ENCODE measurements around the gene NXN.
A peak's percentile ranks its signal among the peaks of the same experiment; 100 is the strongest.
"Not testable (repeated sequence)": the region's sequence is repeated elsewhere in the genome, so short reads cannot be mapped to it uniquely, and the experiment has no call there.

Gene NXN

DNA sequence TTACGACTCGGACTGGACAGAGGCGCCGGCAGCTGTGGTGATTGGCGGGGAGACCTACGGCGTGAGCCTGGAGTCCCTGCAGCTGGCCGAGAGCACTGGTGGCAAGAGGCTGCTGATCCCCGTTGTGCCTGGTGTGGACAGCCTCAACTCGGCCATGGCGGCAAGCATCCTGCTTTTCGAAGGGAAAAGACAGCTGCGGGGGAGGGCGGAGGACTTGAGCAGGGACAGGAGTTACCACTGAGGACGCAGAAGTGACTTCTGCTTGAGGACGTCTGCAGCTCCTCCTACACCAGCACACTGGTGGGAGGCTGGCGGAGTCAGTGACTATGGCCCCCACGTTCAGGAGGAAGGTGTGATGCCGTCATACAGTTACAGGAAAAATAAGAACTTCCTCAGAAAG lies 187.7 kb downstream of the NXN start:
- Histone ChIP-seq H3K36me3 (ENCODE audit: control insufficient read depth, insufficient read depth, low read length) (peaks cover 14% of the 10 kb centered on the region), H3K27ac (ENCODE audit: insufficient read depth, low read depth, low read length, poor library complexity, severe bottlenecking) (no peak overlapping the region), H3K4me1 (ENCODE audit: control insufficient read depth, insufficient read depth, low read length) (peaks cover 6% of the 10 kb centered on the region), H3K4me3 (ENCODE audit: insufficient read depth, low read depth, low read length) (no peak overlapping the region), H3K9me3 (ENCODE audit: control insufficient read depth, low read length) (no peaks in the 10 kb centered on the region), H3K27me3 (ENCODE audit: control insufficient read depth, insufficient read depth, low read length, poor library complexity, severe bottlenecking) (no peaks in the 10 kb centered on the region)
- 95 to 96% methylated on average over 19 of the region's 19 CpGs for WGBS, 2 experiments

DNA sequence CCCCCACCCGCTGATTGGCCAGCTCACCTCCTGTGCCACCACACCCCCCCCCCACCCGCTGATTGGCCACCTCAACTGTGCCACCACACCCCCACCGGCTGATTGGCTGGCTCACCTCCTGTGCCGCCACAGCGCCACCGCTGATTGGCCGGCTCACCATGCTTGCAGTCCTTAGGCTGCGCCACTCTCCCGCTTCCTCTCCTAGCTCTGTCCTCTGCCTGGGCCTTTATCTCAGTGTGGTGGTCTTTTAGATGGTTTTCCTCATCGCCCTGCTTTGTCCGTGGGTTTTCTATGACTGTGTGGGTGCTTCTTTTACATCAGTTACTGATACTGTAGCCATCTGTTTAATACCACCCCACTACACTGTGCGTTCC lies 188.7 kb downstream of the NXN start:
- not testable (repeated sequence) for H3K9me3 ChIP-seq (ENCODE audit: control insufficient read depth, low read length); H3K27ac ChIP-seq (ENCODE audit: insufficient read depth, low read depth, low read length, poor library complexity, severe bottlenecking); H3K4me1 ChIP-seq (ENCODE audit: control insufficient read depth, insufficient read depth, low read length); H3K27me3 ChIP-seq (ENCODE audit: control insufficient read depth, insufficient read depth, low read length, poor library complexity, severe bottlenecking); H3K4me3 ChIP-seq (ENCODE audit: insufficient read depth, low read depth, low read length)
- H3K36me3 ChIP-seq (ENCODE audit: control insufficient read depth, insufficient read depth, low read length), result peaks cover 14% of the 10 kb centered on the region
- 95 to 96% methylated on average over 8 to 10 of the region's 12 CpGs for whole genome bisulfite sequencing, 2 experiments

DNA sequence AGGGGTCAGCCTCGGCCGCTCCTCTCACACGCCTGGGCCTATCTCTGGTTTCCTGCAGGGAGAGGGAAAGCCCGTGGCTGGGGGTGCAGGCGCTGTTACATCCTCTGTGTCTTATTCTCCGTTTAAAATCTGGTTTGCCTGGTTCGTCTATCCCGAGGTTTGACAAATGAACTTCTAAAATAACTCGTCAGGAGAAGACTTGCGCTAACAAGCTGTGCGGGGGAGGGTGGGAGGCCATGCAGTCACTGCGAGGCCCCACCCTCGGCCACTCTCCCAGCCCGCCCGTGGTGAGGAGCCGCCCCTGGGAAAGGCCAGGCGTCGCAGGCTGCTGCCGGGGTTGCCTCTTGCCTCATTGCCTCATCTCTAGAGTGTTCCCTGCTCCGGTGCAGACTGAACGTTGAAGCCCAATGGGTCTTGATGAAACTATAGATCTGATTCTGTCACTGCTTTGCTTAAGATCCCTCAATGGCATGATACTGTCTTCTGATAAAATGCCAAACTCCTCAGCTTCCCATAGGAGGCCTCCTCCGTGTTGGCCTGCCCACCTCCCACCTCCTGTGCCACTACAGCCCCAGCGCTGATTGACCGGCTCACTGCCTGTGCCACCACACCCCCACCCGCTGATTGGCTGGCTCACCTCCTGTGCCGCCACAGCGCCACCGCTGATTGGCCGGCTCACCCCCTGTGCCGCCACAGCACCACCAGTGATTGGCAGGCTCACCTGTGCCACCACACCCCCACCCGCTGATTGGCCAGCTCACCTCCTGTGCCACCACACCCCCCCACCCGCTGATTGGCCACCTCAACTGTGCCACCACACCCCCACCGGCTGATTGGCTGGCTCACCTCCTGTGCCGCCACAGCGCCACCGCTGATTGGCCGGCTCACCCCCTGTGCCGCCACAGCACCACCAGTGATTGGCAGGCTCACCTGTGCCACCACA lies 189.4 kb downstream of the NXN start:
- not testable (repeated sequence) for H3K27me3 ChIP-seq (ENCODE audit: control insufficient read depth, insufficient read depth, low read length, poor library complexity, severe bottlenecking); H3K27ac ChIP-seq (ENCODE audit: insufficient read depth, low read depth, low read length, poor library complexity, severe bottlenecking); H3K4me3 ChIP-seq (ENCODE audit: insufficient read depth, low read depth, low read length); H3K9me3 ChIP-seq (ENCODE audit: control insufficient read depth, low read length); H3K4me1 ChIP-seq (ENCODE audit: control insufficient read depth, insufficient read depth, low read length)
- 87 to 89% methylated on average over 29 to 36 of the region's 38 CpGs for WGBS, 2 experiments
- H3K36me3 ChIP-seq (ENCODE audit: control insufficient read depth, insufficient read depth, low read length), result peaks cover 14% of the 10 kb centered on the region

DNA sequence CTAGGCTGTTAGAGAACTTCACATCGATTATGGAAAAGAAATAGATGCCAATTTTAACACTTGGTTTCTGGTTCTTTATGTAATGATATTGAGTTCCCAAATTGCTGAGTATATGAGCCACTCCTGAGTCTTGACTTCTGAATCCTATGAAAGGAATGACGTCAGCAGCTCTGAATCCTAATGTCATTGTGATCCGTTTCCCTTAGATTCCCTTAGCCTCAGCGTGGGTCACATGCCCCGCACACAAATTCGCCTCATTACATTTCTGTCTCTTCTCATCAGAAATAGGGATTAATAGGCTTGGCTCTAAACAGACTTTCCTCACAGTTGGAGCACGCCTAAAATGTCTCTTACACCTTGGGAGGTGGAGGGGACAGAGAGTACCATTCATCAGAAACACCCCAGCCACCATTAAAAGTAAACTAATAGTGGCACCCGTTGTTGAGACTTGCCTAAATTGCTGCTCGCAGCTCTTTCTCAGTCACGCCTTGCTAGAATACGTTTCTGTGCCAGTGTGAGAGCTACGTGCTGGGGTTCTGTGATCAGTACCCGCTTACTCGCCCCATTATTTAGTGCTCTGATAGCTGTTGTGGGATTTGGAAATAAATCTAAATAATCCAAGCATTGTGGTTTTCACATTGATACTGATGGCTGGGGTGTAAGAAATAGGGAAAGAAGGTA lies 190.3 kb downstream of the NXN start:
- 94 to 97% methylated on average over 14 of the region's 14 CpGs for WGBS, 2 experiments
- Histone ChIP-seq H3K27ac (ENCODE audit: insufficient read depth, low read depth, low read length, poor library complexity, severe bottlenecking) (no peak overlapping the region), H3K4me1 (ENCODE audit: control insufficient read depth, insufficient read depth, low read length) (no peaks in the 10 kb centered on the region), H3K9me3 (ENCODE audit: control insufficient read depth, low read length) (no peaks in the 10 kb centered on the region), H3K4me3 (ENCODE audit: insufficient read depth, low read depth, low read length) (no peak overlapping the region), H3K27me3 (ENCODE audit: control insufficient read depth, insufficient read depth, low read length, poor library complexity, severe bottlenecking) (no peaks in the 10 kb centered on the region), H3K36me3 (ENCODE audit: control insufficient read depth, insufficient read depth, low read length) (peaks cover 14% of the 10 kb centered on the region)

DNA sequence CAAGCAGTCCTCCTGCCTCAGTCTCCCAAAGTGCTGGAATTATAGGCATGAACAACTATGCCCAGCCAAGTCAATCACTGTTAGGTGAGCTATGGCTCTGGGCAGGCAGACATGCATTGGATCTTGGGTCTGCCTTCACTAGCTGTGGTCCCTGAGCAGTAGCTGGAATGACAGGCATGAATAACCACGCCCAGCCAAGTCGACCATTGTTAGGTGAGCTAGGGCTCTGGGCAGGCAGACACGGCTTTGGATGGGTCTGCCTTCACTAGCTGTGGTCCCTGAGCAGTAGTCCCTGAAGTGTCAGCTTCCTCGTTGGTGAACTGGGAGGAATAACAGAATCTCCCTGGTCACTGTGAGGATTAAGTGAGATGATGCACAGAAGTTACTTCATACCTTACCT lies 191.0 kb downstream of the NXN start:
- H3K27ac ChIP-seq (ENCODE audit: insufficient read depth, low read depth, low read length, poor library complexity, severe bottlenecking), result no peak overlapping the region
- H3K36me3 ChIP-seq (ENCODE audit: control insufficient read depth, insufficient read depth, low read length), result peaks cover 14% of the 10 kb centered on the region
- 92 to 94% methylated on average over 4 of the region's 4 CpGs for WGBS, 2 experiments

DNA sequence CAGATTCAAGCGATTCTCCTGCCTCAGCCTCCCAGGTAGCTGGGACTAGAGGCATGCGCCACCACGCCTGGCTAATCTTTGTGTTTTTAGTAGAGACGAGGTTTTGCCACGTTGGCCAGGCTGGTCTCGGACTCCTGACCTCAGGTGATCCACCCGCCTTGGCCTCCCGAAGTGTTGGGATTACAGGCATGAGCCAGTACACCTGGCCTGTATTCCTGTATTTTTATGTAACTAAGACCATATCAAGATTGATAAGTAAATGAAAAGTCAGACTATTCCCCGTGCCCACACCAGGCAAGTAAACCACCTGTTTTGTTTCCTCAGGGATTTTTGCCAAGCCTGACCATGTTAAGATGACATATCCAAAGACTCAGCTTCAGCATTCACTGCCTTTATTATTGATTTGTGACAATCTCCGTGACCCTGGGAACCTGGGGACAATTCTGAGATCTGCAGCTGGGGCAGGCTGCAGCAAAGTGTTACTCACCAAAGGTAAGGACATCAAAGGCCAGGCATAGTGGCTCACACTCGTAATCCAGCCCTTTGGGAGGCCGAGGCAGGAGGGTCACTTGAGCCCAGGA lies 191.8 kb downstream of the NXN start:
- Histone ChIP-seq H3K27ac (ENCODE audit: insufficient read depth, low read depth, low read length, poor library complexity, severe bottlenecking) (no peak overlapping the region), H3K4me3 (ENCODE audit: insufficient read depth, low read depth, low read length) (no peak overlapping the region), H3K9me3 (ENCODE audit: control insufficient read depth, low read length) (no peaks in the 10 kb centered on the region), H3K36me3 (ENCODE audit: control insufficient read depth, insufficient read depth, low read length) (peaks cover 14% of the 10 kb centered on the region), H3K27me3 (ENCODE audit: control insufficient read depth, insufficient read depth, low read length, poor library complexity, severe bottlenecking) (no peaks in the 10 kb centered on the region), H3K4me1 (ENCODE audit: control insufficient read depth, insufficient read depth, low read length) (no peaks in the 10 kb centered on the region)
- WGBS, 2 experiments, result 93% methylated on average over 12 of the region's 12 CpGs

More for the DNA sequence above, 191.0 kb downstream of the NXN start:
- Histone ChIP-seq H3K4me3 (ENCODE audit: insufficient read depth, low read depth, low read length) (no peak overlapping the region), H3K27me3 (ENCODE audit: control insufficient read depth, insufficient read depth, low read length, poor library complexity, severe bottlenecking) (no peaks in the 10 kb centered on the region), H3K4me1 (ENCODE audit: control insufficient read depth, insufficient read depth, low read length) (no peaks in the 10 kb centered on the region), H3K9me3 (ENCODE audit: control insufficient read depth, low read length) (no peaks in the 10 kb centered on the region)

DNA sequence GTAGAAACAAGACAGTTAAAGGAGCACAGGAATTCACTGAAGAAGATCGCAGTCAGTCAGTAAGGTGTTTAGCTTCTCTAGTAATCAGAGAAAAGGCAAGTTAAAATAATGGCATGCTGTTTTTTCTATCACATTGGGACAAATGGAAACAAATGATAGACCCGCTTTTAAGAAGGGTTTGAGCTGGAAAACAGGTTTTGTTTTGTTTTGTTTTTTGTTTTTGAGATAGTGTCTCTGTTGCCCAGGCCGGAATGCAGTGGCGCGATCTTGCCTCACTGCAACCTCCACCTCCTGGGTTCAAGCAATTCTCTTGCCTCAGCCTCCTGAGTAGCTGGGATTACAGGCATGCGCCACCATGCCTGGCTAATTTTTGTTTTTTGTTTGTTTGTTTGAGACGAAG lies 193.7 kb downstream of the NXN start:
- 86 to 91% methylated on average over 7 of the region's 7 CpGs for WGBS, 2 experiments
- H3K9me3 ChIP-seq (ENCODE audit: control insufficient read depth, low read length); H3K27ac ChIP-seq (ENCODE audit: insufficient read depth, low read depth, low read length, poor library complexity, severe bottlenecking); H3K27me3 ChIP-seq (ENCODE audit: control insufficient read depth, insufficient read depth, low read length, poor library complexity, severe bottlenecking); H3K4me3 ChIP-seq (ENCODE audit: insufficient read depth, low read depth, low read length); H3K36me3 ChIP-seq (ENCODE audit: control insufficient read depth, insufficient read depth, low read length); H3K4me1 ChIP-seq (ENCODE audit: control insufficient read depth, insufficient read depth, low read length): not testable (repeated sequence)

DNA sequence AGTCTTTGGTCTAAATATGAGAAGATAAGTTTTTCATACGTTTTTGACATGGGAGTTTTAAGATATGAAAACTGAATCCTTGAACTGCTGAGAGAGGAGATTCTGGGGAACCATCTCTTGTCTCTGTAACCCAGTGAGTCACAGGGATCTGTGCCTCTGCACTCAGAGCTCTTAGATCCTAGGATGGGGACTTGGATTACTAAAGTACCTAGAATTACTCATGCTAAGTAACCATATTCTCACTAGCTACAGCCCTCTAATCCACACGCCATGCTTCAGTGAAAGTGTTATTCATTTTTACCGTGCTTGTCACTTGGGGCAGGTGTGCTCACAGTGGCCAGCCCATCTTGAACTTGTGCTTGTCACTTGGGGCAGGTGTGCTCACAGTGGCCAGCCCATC lies 195.4 kb downstream of the NXN start:
- H3K9me3 ChIP-seq (ENCODE audit: control insufficient read depth, low read length), result no peaks in the 10 kb centered on the region
- H3K4me1 ChIP-seq (ENCODE audit: control insufficient read depth, insufficient read depth, low read length), result no peaks in the 10 kb centered on the region
- no peak overlapping the region for H3K27ac ChIP-seq (ENCODE audit: insufficient read depth, low read depth, low read length, poor library complexity, severe bottlenecking)
- 90 to 97% methylated on average over 3 of the region's 3 CpGs for WGBS, 2 experiments
- H3K36me3 ChIP-seq (ENCODE audit: control insufficient read depth, insufficient read depth, low read length), result peaks cover 5% of the 10 kb centered on the region
- no peaks in the 10 kb centered on the region for H3K27me3 ChIP-seq (ENCODE audit: control insufficient read depth, insufficient read depth, low read length, poor library complexity, severe bottlenecking)
- H3K4me3 ChIP-seq (ENCODE audit: insufficient read depth, low read depth, low read length), result no peak overlapping the region

DNA sequence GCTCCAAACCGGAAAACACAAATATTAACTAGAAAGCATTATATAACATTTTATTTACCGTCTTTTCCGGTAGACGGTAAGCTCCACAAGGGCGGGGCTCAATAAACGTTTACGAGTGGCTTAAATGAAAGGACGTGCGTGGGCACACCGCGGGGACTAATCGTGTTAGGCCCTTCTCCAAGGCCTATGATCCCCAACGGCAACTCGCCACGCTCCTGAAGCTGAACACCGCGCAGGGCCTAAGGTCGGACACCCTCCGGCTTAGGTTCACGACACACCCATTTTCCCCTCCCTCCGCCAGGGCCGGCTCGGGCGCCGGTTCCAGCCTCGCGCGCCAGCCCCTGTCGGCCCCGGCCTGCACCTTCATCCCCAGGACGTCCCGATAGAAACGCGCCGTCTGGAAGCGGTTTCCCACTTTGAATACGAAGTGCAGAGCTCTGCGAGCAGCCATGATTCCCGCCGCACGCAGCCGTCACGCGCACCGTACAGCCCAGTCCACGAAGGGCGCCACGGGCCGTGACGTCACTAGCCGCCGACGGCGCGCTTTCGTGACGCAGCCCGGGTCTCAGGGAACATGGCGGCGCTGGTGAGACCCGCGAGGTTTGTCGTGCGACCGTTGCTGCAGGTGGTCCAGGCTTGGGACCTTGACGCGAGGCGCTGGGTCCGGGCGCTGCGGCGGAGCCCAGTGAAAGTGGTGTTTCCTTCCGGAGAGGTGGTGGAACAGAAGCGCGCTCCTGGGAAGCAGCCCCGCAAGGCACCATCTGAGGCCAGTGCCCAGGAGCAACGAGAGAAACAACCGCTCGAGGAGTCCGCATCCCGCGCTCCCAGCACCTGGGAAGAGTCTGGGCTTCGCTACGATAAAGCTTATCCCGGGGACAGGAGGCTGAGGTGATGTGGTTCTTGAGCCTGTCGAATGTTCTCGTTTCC lies 197.5 kb downstream of the NXN start, which contains the start of the genes GLOD4 and MRM3:
TSS of gene GLOD4 (minus strand) at position 476 of the 927 bp plus-strand sequence. CDS start at position 451, 25 bp downstream.
TSS of gene MRM3 (plus strand) at position 549 of the 927 bp plus-strand sequence. CDS start at position 575, 26 bp downstream.
- Histone ChIP-seq H3K36me3 (ENCODE audit: control insufficient read depth, insufficient read depth, low read length) (peaks cover 17% of the 10 kb centered on the region), H3K4me1 (ENCODE audit: control insufficient read depth, insufficient read depth, low read length) (no peaks in the 10 kb centered on the region), H3K9me3 (ENCODE audit: control insufficient read depth, low read length) (no peaks in the 10 kb centered on the region), H3K4me3 (ENCODE audit: insufficient read depth, low read depth, low read length) (peak within 1 kb of the TSS; percentile 99), H3K27me3 (ENCODE audit: control insufficient read depth, insufficient read depth, low read length, poor library complexity, severe bottlenecking) (no peaks in the 10 kb centered on the region), H3K27ac (ENCODE audit: insufficient read depth, low read depth, low read length, poor library complexity, severe bottlenecking) (peak within 1 kb of the TSS; percentile 62)
- WGBS, 2 experiments, result 0% methylated on average over 87 of the region's 87 CpGs

Measured in ectodermal cell (in vitro differentiated cells).